Measurements from ENCODE around the gene PRKCA.

DNA sequence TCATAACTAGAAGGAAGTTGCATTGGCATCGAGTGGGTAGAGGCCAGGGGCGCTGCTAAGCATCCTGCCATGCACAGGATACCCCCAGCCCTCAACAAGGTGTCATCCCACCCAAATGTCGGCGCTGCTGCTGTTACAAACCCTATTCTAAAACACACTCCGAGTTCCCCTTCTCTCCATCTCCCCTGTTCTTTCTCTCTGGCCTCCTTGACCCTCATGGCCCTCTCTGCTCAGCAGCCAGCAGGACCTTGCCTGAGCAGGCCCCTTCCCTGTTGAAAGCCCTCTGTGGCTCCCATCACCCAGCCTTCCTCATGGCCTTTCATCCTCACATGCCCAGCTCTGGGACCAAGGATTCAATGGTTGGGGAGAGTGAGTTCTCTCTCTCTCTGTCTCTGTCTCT, 510.2 kb downstream of the PRKCA start:
- TF ChIP-seq JUNB (CRISPR knock-in tag; conservative IDR thresholded peaks at IDR 0.05) (no peak), ELF2 (CRISPR knock-in tag; IDR thresholded peaks at IDR 0.05) (no peak), FOXJ3 (CRISPR knock-in tag; IDR thresholded peaks at IDR 0.05) (no peak), TEAD1 (CRISPR knock-in tag; IDR thresholded peaks at IDR 0.05) (no peak), EZH2 (IDR thresholded peaks at IDR 0.05; ENCODE audit: borderline replicate concordance, low read depth, low read length) (no peak)
- TF ChIP-seq, protein P1, sequence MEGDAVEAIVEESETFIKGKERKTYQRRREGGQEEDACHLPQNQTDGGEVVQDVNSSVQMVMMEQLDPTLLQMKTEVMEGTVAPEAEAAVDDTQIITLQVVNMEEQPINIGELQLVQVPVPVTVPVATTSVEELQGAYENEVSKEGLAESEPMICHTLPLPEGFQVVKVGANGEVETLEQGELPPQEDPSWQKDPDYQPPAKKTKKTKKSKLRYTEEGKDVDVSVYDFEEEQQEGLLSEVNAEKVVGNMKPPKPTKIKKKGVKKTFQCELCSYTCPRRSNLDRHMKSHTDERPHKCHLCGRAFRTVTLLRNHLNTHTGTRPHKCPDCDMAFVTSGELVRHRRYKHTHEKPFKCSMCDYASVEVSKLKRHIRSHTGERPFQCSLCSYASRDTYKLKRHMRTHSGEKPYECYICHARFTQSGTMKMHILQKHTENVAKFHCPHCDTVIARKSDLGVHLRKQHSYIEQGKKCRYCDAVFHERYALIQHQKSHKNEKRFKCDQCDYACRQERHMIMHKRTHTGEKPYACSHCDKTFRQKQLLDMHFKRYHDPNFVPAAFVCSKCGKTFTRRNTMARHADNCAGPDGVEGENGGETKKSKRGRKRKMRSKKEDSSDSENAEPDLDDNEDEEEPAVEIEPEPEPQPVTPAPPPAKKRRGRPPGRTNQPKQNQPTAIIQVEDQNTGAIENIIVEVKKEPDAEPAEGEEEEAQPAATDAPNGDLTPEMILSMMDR (IDR thresholded peaks at IDR 0.05 in 2 of 3, conservative IDR thresholded peaks at IDR 0.05 in 1 of 3; ENCODE audit: insufficient read depth in 2 of 3, low read depth in 1 of 3, low read length in 3 of 3): no peak
- TF ChIP-seq, protein P2, sequence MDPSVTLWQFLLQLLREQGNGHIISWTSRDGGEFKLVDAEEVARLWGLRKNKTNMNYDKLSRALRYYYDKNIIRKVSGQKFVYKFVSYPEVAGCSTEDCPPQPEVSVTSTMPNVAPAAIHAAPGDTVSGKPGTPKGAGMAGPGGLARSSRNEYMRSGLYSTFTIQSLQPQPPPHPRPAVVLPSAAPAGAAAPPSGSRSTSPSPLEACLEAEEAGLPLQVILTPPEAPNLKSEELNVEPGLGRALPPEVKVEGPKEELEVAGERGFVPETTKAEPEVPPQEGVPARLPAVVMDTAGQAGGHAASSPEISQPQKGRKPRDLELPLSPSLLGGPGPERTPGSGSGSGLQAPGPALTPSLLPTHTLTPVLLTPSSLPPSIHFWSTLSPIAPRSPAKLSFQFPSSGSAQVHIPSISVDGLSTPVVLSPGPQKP (CRISPR knock-in tag; IDR thresholded peaks at IDR 0.05): no peak
- TF ChIP-seq, protein P3, sequence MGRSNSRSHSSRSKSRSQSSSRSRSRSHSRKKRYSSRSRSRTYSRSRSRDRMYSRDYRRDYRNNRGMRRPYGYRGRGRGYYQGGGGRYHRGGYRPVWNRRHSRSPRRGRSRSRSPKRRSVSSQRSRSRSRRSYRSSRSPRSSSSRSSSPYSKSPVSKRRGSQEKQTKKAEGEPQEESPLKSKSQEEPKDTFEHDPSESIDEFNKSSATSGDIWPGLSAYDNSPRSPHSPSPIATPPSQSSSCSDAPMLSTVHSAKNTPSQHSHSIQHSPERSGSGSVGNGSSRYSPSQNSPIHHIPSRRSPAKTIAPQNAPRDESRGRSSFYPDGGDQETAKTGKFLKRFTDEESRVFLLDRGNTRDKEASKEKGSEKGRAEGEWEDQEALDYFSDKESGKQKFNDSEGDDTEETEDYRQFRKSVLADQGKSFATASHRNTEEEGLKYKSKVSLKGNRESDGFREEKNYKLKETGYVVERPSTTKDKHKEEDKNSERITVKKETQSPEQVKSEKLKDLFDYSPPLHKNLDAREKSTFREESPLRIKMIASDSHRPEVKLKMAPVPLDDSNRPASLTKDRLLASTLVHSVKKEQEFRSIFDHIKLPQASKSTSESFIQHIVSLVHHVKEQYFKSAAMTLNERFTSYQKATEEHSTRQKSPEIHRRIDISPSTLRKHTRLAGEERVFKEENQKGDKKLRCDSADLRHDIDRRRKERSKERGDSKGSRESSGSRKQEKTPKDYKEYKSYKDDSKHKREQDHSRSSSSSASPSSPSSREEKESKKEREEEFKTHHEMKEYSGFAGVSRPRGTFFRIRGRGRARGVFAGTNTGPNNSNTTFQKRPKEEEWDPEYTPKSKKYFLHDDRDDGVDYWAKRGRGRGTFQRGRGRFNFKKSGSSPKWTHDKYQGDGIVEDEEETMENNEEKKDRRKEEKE (IDR thresholded peaks at IDR 0.05; ENCODE audit: borderline replicate concordance in 1 of 2, control insufficient read depth in 1 of 2, low read depth in 2 of 2, low read length in 1 of 2): no peak

Measured in K562 (cell line).